Tibial nerve (tissue), 4 donors: ENCODE results near the gene ASXL1. TPM values are rescaled to one million over a fixed set of nuclear protein-coding genes. Genes with fewer than 3 reads are reported as not detected.

Experiments
- DNase-seq, 2 donors: peaks; one replicate each; pipeline ENCODE4 v3.0.0-alpha.2; 2019; ENCODE audit warnings: low spot score in 2 of 2
- H3K27ac ChIP-seq, 4 donors: fragments of 200-600 bp; sonication (generic) in 3 of 4; one replicate each; pipeline ENCODE4 v1.5.1; 2017 to 2019; ENCODE audit warnings: mild to moderate bottlenecking in 1 of 4
- H3K27me3 ChIP-seq, 2 donors: fragments of 200-600 bp; sonication (generic) in 1 of 2; one replicate each; pipeline versions ENCODE4 v1.5.1 to v1.6.0; 2017 to 2019
- H3K36me3 ChIP-seq, 3 donors: fragments of 200-600 bp; sonication (generic); one replicate each; pipeline ENCODE4 v1.5.1; 2018 to 2019
- H3K4me1 ChIP-seq, 4 donors: fragments of 200-600 bp; sonication (generic) in 3 of 4; one replicate each; pipeline ENCODE4 v1.5.1; 2017 to 2019
- H3K4me3 ChIP-seq, 4 donors: fragments of 200-600 bp; sonication (generic) in 3 of 4; one replicate each; pipeline ENCODE4 v1.5.1; 2017 to 2019; ENCODE audit warnings: mild to moderate bottlenecking in 1 of 4, moderate library complexity in 1 of 4
- H3K9me3 ChIP-seq, 4 donors: fragments of 200-600 bp; sonication (generic) in 3 of 4; one replicate each; pipeline ENCODE4 v1.5.1; 2017 to 2019
- EP300 ChIP-seq, 2 donors: sonication (generic); formaldehyde crosslinking; IDR thresholded peaks; one replicate each; pipeline ENCODE4 v1.6.1; 2017; ENCODE audit warnings: antibody characterized with exemption in 2 of 2, mild to moderate bottlenecking in 1 of 2
- POLR2A ChIP-seq, 2 donors: fragments of 450-650 bp; IDR thresholded peaks; one replicate each; pipeline ENCODE4 v1.6.1; 2017; ENCODE audit warnings: antibody characterized with exemption in 2 of 2, mild to moderate bottlenecking in 2 of 2, moderate library complexity in 2 of 2
- WGBS, 2 donors: methylation state at CpG; one replicate each; pipeline ENCODE4 v1.1.5; 2018; 5-methylcytosine and 5-hydroxymethylcytosine counted together
- total RNA-seq, 4 donors: library from RNA; depleted of rRNA; stranded (reverse); fragments of >200 nt; gene quantifications; one replicate each; pipeline ENCODE4 v1.1.0, GENCODE V29; 2016
- TF ChIP-seq, protein P1 (sequence below), 5 experiments: fragments of 200-600 bp in 3 of 5; fragments of 450-650 bp in 2 of 5; sonication (generic) in 3 of 5; IDR thresholded peaks; one replicate each; pipeline ENCODE4 v1.5.1; 2016 to 2019; ENCODE audit warnings: antibody characterized with exemption in 5 of 5, mild to moderate bottlenecking in 3 of 5, moderate library complexity in 2 of 5

Gene ASXL1
- total RNA-seq, 4 donors from 2014 or later = 108 to 194 (median 138) TPM

GRCh38 chr20:32460683-32461320 lies 102.7 kb downstream of the ASXL1 start:
- H3K4me1 ChIP-seq = peaks cover 6 to 88% (median 56%) of the 10 kb centered on the region in 4 donors
- TF ChIP-seq POLR2A (IDR thresholded peaks at IDR 0.05) = no peak
- TF ChIP-seq, protein P1, sequence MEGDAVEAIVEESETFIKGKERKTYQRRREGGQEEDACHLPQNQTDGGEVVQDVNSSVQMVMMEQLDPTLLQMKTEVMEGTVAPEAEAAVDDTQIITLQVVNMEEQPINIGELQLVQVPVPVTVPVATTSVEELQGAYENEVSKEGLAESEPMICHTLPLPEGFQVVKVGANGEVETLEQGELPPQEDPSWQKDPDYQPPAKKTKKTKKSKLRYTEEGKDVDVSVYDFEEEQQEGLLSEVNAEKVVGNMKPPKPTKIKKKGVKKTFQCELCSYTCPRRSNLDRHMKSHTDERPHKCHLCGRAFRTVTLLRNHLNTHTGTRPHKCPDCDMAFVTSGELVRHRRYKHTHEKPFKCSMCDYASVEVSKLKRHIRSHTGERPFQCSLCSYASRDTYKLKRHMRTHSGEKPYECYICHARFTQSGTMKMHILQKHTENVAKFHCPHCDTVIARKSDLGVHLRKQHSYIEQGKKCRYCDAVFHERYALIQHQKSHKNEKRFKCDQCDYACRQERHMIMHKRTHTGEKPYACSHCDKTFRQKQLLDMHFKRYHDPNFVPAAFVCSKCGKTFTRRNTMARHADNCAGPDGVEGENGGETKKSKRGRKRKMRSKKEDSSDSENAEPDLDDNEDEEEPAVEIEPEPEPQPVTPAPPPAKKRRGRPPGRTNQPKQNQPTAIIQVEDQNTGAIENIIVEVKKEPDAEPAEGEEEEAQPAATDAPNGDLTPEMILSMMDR (IDR thresholded peaks at IDR 0.05) = no peak
- no peak for TF ChIP-seq EP300 (IDR thresholded peaks at IDR 0.05)

DNA sequence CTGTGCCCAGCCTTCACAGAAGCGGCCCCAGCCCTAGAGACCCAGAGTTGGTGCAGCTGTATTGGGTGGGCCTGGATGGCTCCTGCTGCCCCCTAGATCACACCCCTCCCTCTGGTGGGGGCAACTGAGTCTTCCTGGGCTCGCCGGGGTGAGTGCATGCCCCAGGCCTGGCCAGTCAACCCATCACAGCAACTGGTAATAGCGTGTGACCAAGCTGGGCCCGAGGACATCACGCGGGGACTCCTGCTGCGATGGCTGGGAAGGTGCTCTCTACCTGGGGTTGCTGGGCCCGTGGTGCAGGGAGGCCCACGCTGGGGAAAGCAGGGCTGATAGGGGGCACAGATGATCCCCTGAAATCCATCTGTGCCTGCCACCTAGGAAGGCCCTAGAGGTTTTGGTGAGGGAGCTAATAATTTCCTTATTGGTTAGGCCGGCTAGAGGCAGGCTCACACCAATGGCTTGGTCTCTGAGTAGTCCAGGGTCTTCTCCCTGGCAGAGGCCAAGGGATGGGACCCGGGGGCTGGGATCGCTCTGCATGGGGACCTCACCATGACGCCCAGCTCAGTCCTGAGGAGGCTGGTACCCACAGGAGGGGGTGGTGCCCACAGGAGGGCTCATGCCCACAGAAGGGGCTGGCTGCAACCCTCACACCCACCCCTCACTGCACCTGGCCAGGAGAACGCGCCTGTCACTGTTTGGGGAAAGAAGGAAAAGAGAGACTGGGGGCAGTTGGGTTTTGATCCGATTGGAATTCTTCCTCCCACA lies 103.9 kb downstream of the ASXL1 start:
- peaks cover 6 to 88% (median 59%) of the 10 kb centered on the region in 4 donors for H3K4me1 ChIP-seq
- 82 to 86% methylated on average over 17 of the region's 17 CpGs for WGBS, 2 donors
- peak overlapping the region in 3 of 4 donors; percentile 83 to 93 (median 89) for H3K27ac ChIP-seq
- no peaks in the 10 kb centered on the region for H3K9me3 ChIP-seq
- peaks cover 0 to 3% (median 0%) of the 10 kb centered on the region in 3 donors for H3K36me3 ChIP-seq
- TF ChIP-seq, protein P1 (IDR thresholded peaks at IDR 0.05) = no peak
- TF ChIP-seq POLR2A (IDR thresholded peaks at IDR 0.05) (no peak), EP300 (IDR thresholded peaks at IDR 0.05) (no peak)
- DNase-seq = no peak
- no peak overlapping the region for H3K4me3 ChIP-seq
- no peaks in the 10 kb centered on the region for H3K27me3 ChIP-seq

More at GRCh38 chr20:32460683-32461320, 102.7 kb downstream of the ASXL1 start:
- Histone ChIP-seq H3K9me3 (no peaks in the 10 kb centered on the region), H3K27ac (peak overlapping the region; percentile 44 to 93 (median 76)), H3K4me3 (no peak overlapping the region), H3K36me3 (peaks cover 0 to 11% (median 0%) of the 10 kb centered on the region in 3 donors), H3K27me3 (no peaks in the 10 kb centered on the region)
- WGBS, 2 donors = 84 to 87% methylated on average over 21 to 22 of the region's 24 CpGs
- DNase-seq = no peak

- TF ChIP-seq EP300 (IDR thresholded peaks at IDR 0.05) = no peak
- TF ChIP-seq POLR2A (IDR thresholded peaks at IDR 0.05) = no peak
- TF ChIP-seq, protein P1 (IDR thresholded peaks at IDR 0.05) = no peak
- Histone ChIP-seq H3K4me3 (no peak overlapping the region), H3K27me3 (no peaks in the 10 kb centered on the region), H3K36me3 (peaks cover 0 to 3% (median 0%) of the 10 kb centered on the region in 3 donors), H3K4me1 (peaks cover 6 to 88% (median 60%) of the 10 kb centered on the region in 4 donors), H3K27ac (peak overlapping the region; percentile 83 to 93 (median 86)), H3K9me3 (no peaks in the 10 kb centered on the region)
- WGBS, 2 donors = 50 to 53% methylated on average over 10 to 15 of the region's 15 CpGs
- no peak for DNase-seq
Observed at GRCh38 chr20:32462900-32463641, 104.9 kb downstream of the ASXL1 start.

- no peaks in the 10 kb centered on the region for H3K27me3 ChIP-seq
- TF ChIP-seq POLR2A (IDR thresholded peaks at IDR 0.05) (peak in 1 of 2 donors; percentile 4), EP300 (IDR thresholded peaks at IDR 0.05) (peak in 1 of 2 donors; percentile 75)
- TF ChIP-seq, protein P1 (IDR thresholded peaks at IDR 0.05) = no peak
- WGBS, 2 donors = 24 to 45% methylated on average over 12 to 16 of the region's 28 CpGs
- peaks cover 6 to 88% (median 62%) of the 10 kb centered on the region in 4 donors for H3K4me1 ChIP-seq
- DNase-seq = no peak
- no peak overlapping the region for H3K4me3 ChIP-seq
- H3K36me3 ChIP-seq = peaks cover 0 to 3% (median 0%) of the 10 kb centered on the region in 3 donors
- no peaks in the 10 kb centered on the region for H3K9me3 ChIP-seq
- peak overlapping the region; percentile 83 to 93 (median 86) for H3K27ac ChIP-seq
Observed at GRCh38 chr20:32463642-32464400, 105.7 kb downstream of the ASXL1 start.
